Neural progenitor cell (in vitro differentiated cells): Measurements from ENCODE around the gene FBLN1.

Source experiments
- CTCF ChIP-seq: fragments of 200-600 bp; sonication (generic); IDR thresholded peaks from 2 replicates; pipeline ENCODE4 v1.5.1; 2017; ENCODE audit warnings: antibody characterized with exemption, mild to moderate bottlenecking
- EZH2 ChIP-seq: fragments of 200-600 bp; sonication (generic); IDR thresholded peaks from 2 replicates; pipeline ENCODE4 v1.6.1; 2017; ENCODE audit warnings: antibody characterized with exemption, mild to moderate bottlenecking, moderate library complexity

GRCh38 chr22:45638834-45639746 lies 136.4 kb downstream of the FBLN1 start:
- no peak for TF ChIP-seq CTCF
- no peak for TF ChIP-seq EZH2
